GM12878 (cell line): ENCODE data around the gene FRAS1. TPM values are rescaled to one million over a fixed set of nuclear protein-coding genes. Genes with fewer than 3 reads are reported as not detected.

Source experiments
- ATAC-seq: fragments of 200-7000 bp; cut with Tn5 transposase; 3 replicates; pipeline ENCODE4 v1.9.1; 2020; ENCODE audit warnings: mild to moderate bottlenecking, moderate library complexity
- BruUV-seq: library from RNA; stranded (reverse); fragments of 400-500 nt; replicated peaks from 2 replicates; lab custom pipeline; 2021; lab: Mats Ljungman, UMichigan
- CTCF ChIA-PET: fragments of 300-600 bp; sonication (Branson Sonifier 250); formaldehyde crosslinking; extraction: SDS; loops from one replicate; lab custom pipeline; 2021; ENCODE audit warnings: inconsistent platforms; lab: Yijun Ruan, JAX
- POLR2A ChIA-PET: fragments of 350-600 bp; formaldehyde crosslinking; extraction: SDS; loops from one replicate; lab custom pipeline; 2021; ENCODE audit warnings: inconsistent platforms; lab: Charles Lee
- RAD21 ChIA-PET: fragments of 300-600 bp; sonication (Branson Sonifier 250); formaldehyde crosslinking; loops from one replicate; lab custom pipeline; 2023; ENCODE audit warnings: antibody characterized with exemption; ENCODE audit not compliant: unreplicated experiment; lab: Charles Lee
- SMC1A ChIA-PET: fragments of 300-600 bp; sonication (Branson Sonifier 250); formaldehyde crosslinking; loops from one replicate; lab custom pipeline; 2023; ENCODE audit not compliant: unreplicated experiment, uncharacterized antibody; lab: Charles Lee
- DNase-seq: peaks from one replicate; pipeline ENCODE4 v3.0.0-alpha.2; 2011; ENCODE audit warnings: low read depth, low spot score
- FAIRE-seq: peaks from 3 replicates; lab custom pipeline; 2011; peaks lifted over from hg19 to GRCh38; lab: Jason Lieb, UNC
- H2AFZ ChIP-seq: 2 replicates; pipeline ENCODE4 v1.6.0; 2011; ENCODE audit warnings: low read depth, low read length, control low read depth; ENCODE audit not compliant: control insufficient read depth
- H3K27ac ChIP-seq: 2 replicates; pipeline ENCODE4 v1.5.1; 2011; ENCODE audit warnings: control low read depth; ENCODE audit not compliant: control insufficient read depth, insufficient read depth
- H3K27me3 ChIP-seq, 2 experiments: replicated peaks in 1 of 2; 2 replicates each; pipeline versions ENCODE4 v1.6.0 to v1.6.1; 2011; ENCODE audit warnings: low read length in 1 of 2; ENCODE audit not compliant: control insufficient read depth in 2 of 2, insufficient read depth in 2 of 2
- H3K36me3 ChIP-seq, 2 experiments: 2 replicates each; pipeline ENCODE4 v1.5.1; 2011; ENCODE audit warnings: low read length in 1 of 2; ENCODE audit not compliant: control insufficient read depth in 2 of 2, insufficient read depth in 2 of 2
- H3K4me1 ChIP-seq: 2 replicates; pipeline ENCODE4 v1.6.1; 2011; ENCODE audit warnings: mild to moderate bottlenecking, low read length, moderate library complexity, mixed read lengths; ENCODE audit not compliant: control insufficient read depth, insufficient read depth
- H3K4me2 ChIP-seq: 2 replicates; pipeline ENCODE4 v1.6.0; 2011; ENCODE audit warnings: control low read depth; ENCODE audit not compliant: control insufficient read depth, insufficient read depth
- H3K4me3 ChIP-seq: fragments of 200-600 bp; sonication (generic); 2 replicates; pipeline ENCODE4 v1.5.1; 2016
- H3K79me2 ChIP-seq: 2 replicates; pipeline ENCODE4 v1.6.0; 2011; ENCODE audit warnings: low read length; ENCODE audit not compliant: control insufficient read depth, insufficient read depth
- H3K9ac ChIP-seq: 2 replicates; pipeline ENCODE4 v1.8.0; 2011; ENCODE audit warnings: low read length, control low read depth, mixed read lengths; ENCODE audit not compliant: control insufficient read depth, insufficient read depth
- H3K9me3 ChIP-seq: replicated peaks from 3 replicates; pipeline ENCODE4 v1.5.1; 2011; ENCODE audit warnings: mild to moderate bottlenecking, low read length; ENCODE audit not compliant: control insufficient read depth, insufficient read depth
- H4K20me1 ChIP-seq: 2 replicates; pipeline ENCODE4 v1.6.0; 2011; ENCODE audit not compliant: control insufficient read depth, insufficient read depth
- BRCA1 ChIP-seq: IDR thresholded peaks from 2 replicates; pipeline ENCODE4 v1.6.1; 2011; ENCODE audit warnings: low read depth, low read length, improper control_type of control experiment
- E2F4 ChIP-seq: IDR thresholded peaks from 2 replicates; pipeline ENCODE4 v1.6.1; 2012; ENCODE audit warnings: low read depth, low read length, improper control_type of control experiment
- ESRRA ChIP-seq: IDR thresholded peaks from 2 replicates; pipeline ENCODE4 v1.6.1; 2012; ENCODE audit warnings: mild to moderate bottlenecking, low read length, improper control_type of control experiment
- MYB ChIP-seq: fragments of 150-350 bp; IDR thresholded peaks from 2 replicates; pipeline ENCODE4 v1.6.1; 2014; ENCODE audit warnings: mild to moderate bottlenecking, low read depth, low read length, borderline replicate concordance
- PAX8 ChIP-seq: fragments of 450-650 bp; IDR thresholded peaks from 2 replicates; pipeline ENCODE4 v1.6.1; 2017; ENCODE audit warnings: mild to moderate bottlenecking, moderate library complexity
- SKIL ChIP-seq: fragments of 450-650 bp; IDR thresholded peaks from 2 replicates; pipeline ENCODE4 v1.6.1; 2017; ENCODE audit warnings: mild to moderate bottlenecking, low read depth, inconsistent platforms; ENCODE audit not compliant: poor library complexity, severe bottlenecking
- TCF7 ChIP-seq: IDR thresholded peaks from 2 replicates; pipeline ENCODE4 v1.6.1; 2014; ENCODE audit warnings: antibody characterized with exemption, borderline replicate concordance
- YY1 ChIP-seq: IDR thresholded peaks from 2 replicates; pipeline ENCODE4 v1.6.1; 2011; ENCODE audit warnings: low read depth, mild to moderate bottlenecking, low read length
- ZBED1 ChIP-seq: IDR thresholded peaks from 2 replicates; pipeline ENCODE4 v1.6.1; 2016; ENCODE audit warnings: borderline replicate concordance
- ZBTB4 ChIP-seq: fragments of 450-650 bp; formaldehyde crosslinking; IDR thresholded peaks from 2 replicates; pipeline ENCODE4 v1.4.0; 2022; ENCODE audit warnings: mild to moderate bottlenecking, moderate library complexity
- ZNF207 ChIP-seq: fragments of 450-650 bp; IDR thresholded peaks from 2 replicates; pipeline ENCODE4 v1.6.1; 2014; ENCODE audit warnings: antibody characterized with exemption, mild to moderate bottlenecking, borderline replicate concordance
- ZNF384 ChIP-seq: IDR thresholded peaks from 2 replicates; pipeline ENCODE4 v1.6.1; 2012; ENCODE audit warnings: low read depth, mild to moderate bottlenecking, low read length, improper control_type of control experiment, borderline replicate concordance
- ZNF687 ChIP-seq: fragments of 450-650 bp; IDR thresholded peaks from 2 replicates; pipeline ENCODE4 v1.6.1; 2017; ENCODE audit warnings: mild to moderate bottlenecking, moderate library complexity
- WGBS: methylation state at CpG from one replicate; pipeline ENCODE4 v1.1.6; 2016; ENCODE audit warnings: low lambda C conversion rate; ENCODE audit not compliant: insufficient replicate concordance, insufficient coverage; ENCODE audit errors: missing lambda C conversion rate; 5-methylcytosine and 5-hydroxymethylcytosine counted together
- in situ Hi-C: fragments of 300-500 bp; cut with MboI; formaldehyde crosslinking; loops from 9 replicates; pipeline ENCODE4 v1.14.3; 2018; ENCODE audit warnings: mixed read lengths
- intact Hi-C: fragments of 100-400 bp; cut with micrococcal nuclease; formaldehyde crosslinking; loops from one replicate; pipeline ENCODE4 v1.14.2; 2022; ENCODE audit not compliant: unreplicated experiment
- polyA plus RNA-seq, 11 experiments: library from polyadenylated mRNA; depleted of rRNA in 4 of 11; unstranded in 6 of 11; stranded (reverse) in 5 of 11; fragments of >200 nt; fragmentation: Nextera tagmentation in 4 of 11; fragmentation: Illumina TruSeq in 1 of 11; extraction: Ambion mirVana in 4 of 11; extraction: Trizol in 1 of 11; gene quantifications; 1 replicate in 1 of 11; 2 replicates in 10 of 11; pipeline versions ENCODE4 v1.2.1 to v1.2.3, GENCODE V29; 2011 to 2016; ENCODE audit warnings: inconsistent platforms in 2 of 11, missing spikeins in 2 of 11, low read depth in 1 of 11
- total RNA-seq, 4 experiments: library from RNA; depleted of rRNA in 3 of 4; stranded (reverse); fragments of >200 nt in 3 of 4; fragmentation: Illumina TruSeq in 1 of 4; extraction: Trizol in 1 of 4; gene quantifications; 2 replicates each; pipeline versions ENCODE4 v1.2.1 to v1.2.3, GENCODE V29; 2013 to 2021

Gene FRAS1
- total and polyA plus RNA-seq, 10 of the 15 experiments (the other 5 are each of a cell fraction or from before 2014, with no cell fraction given) = 0.08 to 11.7 (median 0.20) TPM

GRCh38 chr4:78154972-78155590 lies 98.0 kb downstream of the FRAS1 start:
- no peaks in the 10 kb centered on the region for H3K79me2 ChIP-seq
- no peak overlapping the region for H3K27ac ChIP-seq
- H3K4me1 ChIP-seq = no peaks in the 10 kb centered on the region
- H3K9ac ChIP-seq = no peak overlapping the region
- intact Hi-C loops (no loop called here), in situ Hi-C loops (no loop called here)
- no peaks in the 10 kb centered on the region for H3K9me3 ChIP-seq
- H3K4me3 ChIP-seq = no peak overlapping the region
- peaks cover 0 to 4% of the 10 kb centered on the region in 2 experiments; a peak in 1 of 4 replicates for H3K27me3 ChIP-seq
- no peak overlapping the region for H3K4me2 ChIP-seq
- H4K20me1 ChIP-seq = no peaks in the 10 kb centered on the region
- no peak for ATAC-seq
- RAD21 ChIA-PET = interaction anchor here (0.8 to 1.8 kb wide), 10 partner anchors 9 to 157 kb away, joined by 3 to 5 read pairs (median 4); no protein-coding TSS in a partner anchor
- SMC1A ChIA-PET = interaction anchor here (0.6 to 2.1 kb wide), 13 partner anchors 8 to 95 kb away, joined by 3 to 14 read pairs (median 4); no protein-coding TSS in a partner anchor
- POLR2A ChIA-PET = no interaction called here
- DNase-seq = no peak
- CTCF ChIA-PET = interaction anchor here (0.8 to 2.3 kb wide), 5 partner anchors 8 to 95 kb away, joined by 3 to 9 read pairs (median 4); no protein-coding TSS in a partner anchor
- no TSS peak for BruUV-seq
- H2AFZ ChIP-seq = no peak overlapping the region
- H3K36me3 ChIP-seq = no peaks in the 10 kb centered on the region
- WGBS = 93% methylated on average over 1 of the region's 1 CpG
- no peak for FAIRE-seq
- no peak for TF ChIP-seq MYB
- no peak for TF ChIP-seq BRCA1
- no peak for TF ChIP-seq YY1
- TF ChIP-seq ZNF687 = no peak
- no peak for TF ChIP-seq E2F4
- no peak for TF ChIP-seq ESRRA
- TF ChIP-seq ZBTB4 (CRISPR knock-in tag) = no peak
- no peak for TF ChIP-seq ZNF384
- no peak for TF ChIP-seq ZNF207
- TF ChIP-seq ZBED1 = no peak
- TF ChIP-seq PAX8 = no peak
- TF ChIP-seq SKIL = no peak
- TF ChIP-seq TCF7 = no peak
